Neutrophil (primary cell): ENCODE results near the gene PRAMEF10.
"Not testable (repeated sequence)": the region's sequence is repeated elsewhere in the genome, so short reads cannot be mapped to it uniquely, and the experiment has no call there.

Experiments
- H3K27ac ChIP-seq: fragments of 200-600 bp; sonication (generic); 2 replicates; pipeline ENCODE4 v1.5.1; 2016; ENCODE audit warnings: mild to moderate bottlenecking, moderate library complexity
- H3K27me3 ChIP-seq: fragments of 200-600 bp; sonication (generic); 2 replicates; pipeline ENCODE4 v1.6.0; 2016; ENCODE audit warnings: mild to moderate bottlenecking
- H3K36me3 ChIP-seq: fragments of 200-600 bp; sonication (generic); 2 replicates; pipeline ENCODE4 v1.5.1; 2017
- H3K4me1 ChIP-seq, 2 experiments: fragments of 200-600 bp in 1 of 2; sonication (generic) in 1 of 2; 1 replicate in 1 of 2; 2 replicates in 1 of 2; pipeline versions ENCODE4 v1.5.1 to v1.6.1; 2013 to 2016; ENCODE audit warnings: low read depth in 1 of 2, low read length in 1 of 2, mild to moderate bottlenecking in 1 of 2, moderate library complexity in 1 of 2; ENCODE audit not compliant: control insufficient read depth in 1 of 2, insufficient read depth in 1 of 2
- H3K4me3 ChIP-seq, 2 experiments: fragments of 200-600 bp in 1 of 2; sonication (generic) in 1 of 2; 1 replicate in 1 of 2; 2 replicates in 1 of 2; pipeline ENCODE4 v1.5.1; 2013 to 2016; ENCODE audit warnings: low read depth in 1 of 2, low read length in 1 of 2, mild to moderate bottlenecking in 1 of 2, moderate library complexity in 1 of 2
- H3K9me3 ChIP-seq: fragments of 200-600 bp; sonication (generic); 2 replicates; pipeline ENCODE4 v1.5.1; 2016
- TF ChIP-seq, protein P1 (sequence below): fragments of 200-600 bp; sonication (generic); IDR thresholded peaks from 2 replicates; pipeline ENCODE4 v1.5.1; 2016; ENCODE audit warnings: antibody characterized with exemption

Gene PRAMEF10

GRCh38 chr1:12851779-12852178, 46.3 kb downstream of the PRAMEF10 start:
- H3K27me3 ChIP-seq, result peaks cover 11% of the 10 kb centered on the region
- H3K4me3 ChIP-seq, result no peak overlapping the region
- H3K27ac ChIP-seq, result no peak overlapping the region
- no peaks in the 10 kb centered on the region for H3K36me3 ChIP-seq
- no peaks in the 10 kb centered on the region for H3K4me1 ChIP-seq
- TF ChIP-seq, protein P1, sequence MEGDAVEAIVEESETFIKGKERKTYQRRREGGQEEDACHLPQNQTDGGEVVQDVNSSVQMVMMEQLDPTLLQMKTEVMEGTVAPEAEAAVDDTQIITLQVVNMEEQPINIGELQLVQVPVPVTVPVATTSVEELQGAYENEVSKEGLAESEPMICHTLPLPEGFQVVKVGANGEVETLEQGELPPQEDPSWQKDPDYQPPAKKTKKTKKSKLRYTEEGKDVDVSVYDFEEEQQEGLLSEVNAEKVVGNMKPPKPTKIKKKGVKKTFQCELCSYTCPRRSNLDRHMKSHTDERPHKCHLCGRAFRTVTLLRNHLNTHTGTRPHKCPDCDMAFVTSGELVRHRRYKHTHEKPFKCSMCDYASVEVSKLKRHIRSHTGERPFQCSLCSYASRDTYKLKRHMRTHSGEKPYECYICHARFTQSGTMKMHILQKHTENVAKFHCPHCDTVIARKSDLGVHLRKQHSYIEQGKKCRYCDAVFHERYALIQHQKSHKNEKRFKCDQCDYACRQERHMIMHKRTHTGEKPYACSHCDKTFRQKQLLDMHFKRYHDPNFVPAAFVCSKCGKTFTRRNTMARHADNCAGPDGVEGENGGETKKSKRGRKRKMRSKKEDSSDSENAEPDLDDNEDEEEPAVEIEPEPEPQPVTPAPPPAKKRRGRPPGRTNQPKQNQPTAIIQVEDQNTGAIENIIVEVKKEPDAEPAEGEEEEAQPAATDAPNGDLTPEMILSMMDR, result no peak
- no peaks in the 10 kb centered on the region for H3K9me3 ChIP-seq

- not testable (repeated sequence) for H3K4me3 ChIP-seq, H3K4me1 ChIP-seq, H3K36me3 ChIP-seq, H3K27ac ChIP-seq, H3K9me3 ChIP-seq
- peaks cover 13% of the 10 kb centered on the region for H3K27me3 ChIP-seq
Measured at GRCh38 chr1:12848620-12849019, 49.5 kb downstream of the PRAMEF10 start, which contains the start of gene HNRNPCL1. TSS of gene HNRNPCL1 (minus strand) at chr1:12848720. CDS start at chr1:12848289, 431 bp downstream.
